Mucosa of stomach (tissue), 1 donor: ENCODE data around the gene ARSB.

ENCODE experiments used
- H3K27me3 ChIP-seq: one replicate; pipeline ENCODE4 v1.7.0; 2013; ENCODE audit warnings: mild to moderate bottlenecking, low read length; ENCODE audit not compliant: control insufficient read depth, insufficient read depth
- H3K36me3 ChIP-seq: one replicate; pipeline ENCODE4 v1.7.0; 2013; ENCODE audit warnings: low read length; ENCODE audit not compliant: control insufficient read depth, insufficient read depth
- H3K4me1 ChIP-seq: one replicate; pipeline ENCODE4 v1.7.0; 2013; ENCODE audit warnings: mild to moderate bottlenecking, low read length; ENCODE audit not compliant: control insufficient read depth, insufficient read depth
- H3K4me3 ChIP-seq: one replicate; pipeline ENCODE4 v1.7.0; 2013; ENCODE audit warnings: low read length
- H3K9ac ChIP-seq: one replicate; pipeline ENCODE4 v1.7.0; 2013; ENCODE audit warnings: mild to moderate bottlenecking, low read length, moderate library complexity
- H3K9me3 ChIP-seq: one replicate; pipeline ENCODE4 v1.7.0; 2013; ENCODE audit warnings: mild to moderate bottlenecking, low read length, moderate library complexity; ENCODE audit not compliant: control insufficient read depth
- donor health status: Pancreatic carcinoma.

Gene ARSB

GRCh38 chr5:78757269-78758053, 227.6 kb downstream of the ARSB start:
- H3K4me3 ChIP-seq, result no peak overlapping the region
- no peaks in the 10 kb centered on the region for H3K27me3 ChIP-seq
- H3K4me1 ChIP-seq, result peaks cover 6% of the 10 kb centered on the region
- H3K9me3 ChIP-seq, result no peaks in the 10 kb centered on the region
- H3K9ac ChIP-seq, result no peak overlapping the region
- H3K36me3 ChIP-seq, result no peaks in the 10 kb centered on the region

DNA sequence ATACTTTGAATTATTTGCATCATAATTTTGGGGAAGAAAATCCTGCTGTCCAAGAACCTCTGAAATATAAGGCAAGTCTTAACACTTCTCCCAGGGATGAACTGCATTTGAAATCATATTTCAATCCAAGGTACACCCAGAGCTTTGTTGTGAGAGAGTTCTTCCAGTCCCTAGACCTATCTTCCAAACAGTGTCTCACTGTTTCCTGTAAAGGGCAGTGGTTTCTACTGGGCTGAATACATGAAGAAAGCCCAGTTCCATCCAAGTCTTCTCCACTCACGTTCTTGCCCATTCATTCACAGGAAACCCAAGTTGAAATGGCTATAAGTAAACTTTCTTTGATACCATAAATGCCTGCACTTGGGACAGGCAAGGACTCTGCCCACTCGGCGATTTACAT, 228.3 kb downstream of the ARSB start:
- Histone ChIP-seq H3K4me3 (no peak overlapping the region), H3K9ac (no peak overlapping the region), H3K9me3 (no peaks in the 10 kb centered on the region), H3K36me3 (no peaks in the 10 kb centered on the region), H3K4me1 (peaks cover 2% of the 10 kb centered on the region), H3K27me3 (no peaks in the 10 kb centered on the region)

- Histone ChIP-seq H3K4me1 (no peaks in the 10 kb centered on the region), H3K27me3 (no peaks in the 10 kb centered on the region), H3K9ac (no peak overlapping the region), H3K9me3 (no peaks in the 10 kb centered on the region), H3K36me3 (no peaks in the 10 kb centered on the region), H3K4me3 (no peak overlapping the region)
These were observed 229.2 kb downstream of the ARSB start for GRCh38 chr5:78755822-78756429.

- Histone ChIP-seq H3K9me3 (no peaks in the 10 kb centered on the region), H3K4me3 (no peak overlapping the region), H3K27me3 (no peaks in the 10 kb centered on the region), H3K4me1 (no peaks in the 10 kb centered on the region), H3K36me3 (no peaks in the 10 kb centered on the region), H3K9ac (no peak overlapping the region)
These were observed 230.5 kb downstream of the ARSB start for GRCh38 chr5:78754655-78755054.

DNA sequence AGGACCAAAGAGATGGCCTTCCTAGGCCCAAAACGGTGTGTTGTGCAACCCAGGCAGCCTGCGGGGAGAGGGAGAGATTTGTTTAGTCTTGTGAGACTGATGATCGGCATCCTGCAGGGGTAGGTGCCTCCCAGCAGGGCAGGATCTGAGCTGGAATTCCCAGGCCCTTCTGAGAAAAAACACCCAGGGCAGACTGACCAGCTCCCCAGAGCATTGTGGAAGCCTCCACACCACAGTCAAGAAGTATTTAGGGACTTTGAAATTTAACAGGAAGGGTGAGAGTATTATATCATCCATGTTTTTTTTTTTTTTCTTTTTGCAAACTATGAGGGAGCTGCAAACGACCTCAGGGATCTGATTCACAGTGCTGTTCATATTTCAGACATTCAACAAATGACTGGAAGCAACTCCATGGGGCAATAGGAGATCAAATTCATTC, 232.0 kb downstream of the ARSB start:
- no peaks in the 10 kb centered on the region for H3K9me3 ChIP-seq
- no peaks in the 10 kb centered on the region for H3K27me3 ChIP-seq
- H3K4me3 ChIP-seq, result no peak overlapping the region
- H3K36me3 ChIP-seq, result no peaks in the 10 kb centered on the region
- H3K4me1 ChIP-seq, result no peaks in the 10 kb centered on the region
- no peak overlapping the region for H3K9ac ChIP-seq

DNA sequence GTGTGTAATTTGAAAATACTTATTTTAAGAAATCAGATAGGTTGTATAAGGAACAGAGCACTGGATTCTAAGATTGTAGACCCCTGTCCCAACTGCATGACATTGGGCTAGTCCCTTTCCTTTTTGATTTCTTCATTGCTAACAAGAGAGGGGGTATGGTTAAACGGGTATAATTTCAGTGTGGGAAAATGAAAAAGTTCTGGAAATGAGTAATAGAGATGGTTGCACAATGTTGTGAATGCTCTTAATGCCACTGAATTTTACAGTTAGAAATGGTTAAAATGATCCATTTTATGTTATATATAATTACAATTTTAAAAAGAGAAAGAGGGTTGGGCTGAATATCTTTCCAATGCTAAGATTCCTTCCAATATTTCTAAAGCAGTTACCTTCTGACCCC, 233.2 kb downstream of the ARSB start:
- H3K27me3 ChIP-seq, result no peaks in the 10 kb centered on the region
- no peaks in the 10 kb centered on the region for H3K4me1 ChIP-seq
- H3K9ac ChIP-seq, result no peak overlapping the region
- no peaks in the 10 kb centered on the region for H3K36me3 ChIP-seq
- no peaks in the 10 kb centered on the region for H3K9me3 ChIP-seq
- H3K4me3 ChIP-seq, result no peak overlapping the region

DNA sequence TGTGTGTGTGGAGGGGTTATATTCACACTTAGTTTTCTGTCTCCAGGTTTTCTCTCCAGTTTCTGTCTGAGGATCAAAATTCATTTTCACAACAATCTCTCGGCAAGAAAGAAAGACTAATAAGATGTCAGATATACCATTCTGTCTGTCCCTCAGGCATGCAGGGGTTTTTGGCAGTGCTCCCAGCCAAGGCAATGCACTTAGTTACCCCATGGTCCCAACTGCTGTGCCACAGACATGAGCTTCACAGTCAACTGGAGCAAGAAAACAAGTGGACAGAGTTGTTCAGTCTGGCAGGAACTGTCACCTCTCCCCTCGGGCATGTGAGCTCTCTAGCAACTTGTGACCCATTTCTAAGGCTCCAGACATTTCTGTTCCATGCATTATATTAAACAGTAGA, 234.8 kb downstream of the ARSB start:
- Histone ChIP-seq H3K36me3 (no peaks in the 10 kb centered on the region), H3K9ac (no peak overlapping the region), H3K4me3 (no peak overlapping the region), H3K9me3 (no peaks in the 10 kb centered on the region), H3K4me1 (no peaks in the 10 kb centered on the region), H3K27me3 (no peaks in the 10 kb centered on the region)

GRCh38 chr5:78747705-78748359, 237.3 kb downstream of the ARSB start:
- no peaks in the 10 kb centered on the region for H3K36me3 ChIP-seq
- H3K27me3 ChIP-seq, result no peaks in the 10 kb centered on the region
- H3K9ac ChIP-seq, result no peak overlapping the region
- H3K4me1 ChIP-seq, result no peaks in the 10 kb centered on the region
- no peaks in the 10 kb centered on the region for H3K9me3 ChIP-seq
- H3K4me3 ChIP-seq, result no peak overlapping the region

GRCh38 chr5:78747055-78747454, 238.1 kb downstream of the ARSB start:
- Histone ChIP-seq H3K4me1 (no peaks in the 10 kb centered on the region), H3K36me3 (no peaks in the 10 kb centered on the region), H3K9ac (no peak overlapping the region), H3K27me3 (no peaks in the 10 kb centered on the region), H3K4me3 (no peak overlapping the region), H3K9me3 (no peaks in the 10 kb centered on the region)

DNA sequence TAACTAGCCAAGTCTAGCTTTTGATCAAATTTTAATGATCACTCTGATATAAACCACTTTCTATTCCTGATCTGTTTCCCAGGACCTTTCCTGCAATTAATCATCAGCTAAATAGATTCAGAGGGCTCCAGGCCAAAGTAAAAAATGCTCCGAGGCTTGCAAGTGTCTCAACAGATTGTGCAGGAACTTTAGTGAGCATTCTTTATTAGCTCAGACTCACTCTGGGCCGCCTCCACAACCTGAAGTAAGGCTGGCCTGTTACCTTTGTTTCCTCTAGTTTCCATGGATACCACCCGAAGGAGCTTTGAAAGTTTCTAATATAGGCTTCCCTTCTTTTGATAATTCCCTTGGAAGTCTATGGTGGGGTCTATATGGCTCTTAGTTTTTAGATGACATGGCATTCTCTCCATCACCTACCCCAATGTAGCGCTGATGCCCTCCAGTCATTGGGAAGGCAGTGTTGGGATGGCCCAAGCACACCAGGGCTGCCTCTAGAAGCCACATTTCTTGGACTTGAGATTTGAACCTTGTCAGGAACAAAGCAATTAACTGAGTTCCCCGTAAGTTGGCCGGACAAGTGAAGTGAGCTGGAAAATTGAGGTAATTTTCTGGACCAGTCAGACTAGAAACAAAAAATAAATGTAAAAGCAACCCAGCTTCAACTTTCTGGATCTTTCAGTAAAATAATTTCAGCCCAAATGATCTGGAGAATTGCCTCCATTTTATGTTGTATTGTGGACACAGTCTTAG, 238.9 kb downstream of the ARSB start:
- Histone ChIP-seq H3K9ac (no peak overlapping the region), H3K4me1 (no peaks in the 10 kb centered on the region), H3K4me3 (no peak overlapping the region), H3K9me3 (no peaks in the 10 kb centered on the region), H3K27me3 (no peaks in the 10 kb centered on the region), H3K36me3 (no peaks in the 10 kb centered on the region)

GRCh38 chr5:78744951-78745534, 240.1 kb downstream of the ARSB start:
- H3K4me1 ChIP-seq, result no peaks in the 10 kb centered on the region

More at GRCh38 chr5:78744951-78745534, 240.1 kb downstream of the ARSB start:
- H3K27me3 ChIP-seq, result no peaks in the 10 kb centered on the region
- no peak overlapping the region for H3K4me3 ChIP-seq
- H3K9me3 ChIP-seq, result no peaks in the 10 kb centered on the region
- no peak overlapping the region for H3K9ac ChIP-seq
- H3K36me3 ChIP-seq, result no peaks in the 10 kb centered on the region
